Neural cell (in vitro differentiated cells): ENCODE data around the gene ASCC2.

Source experiments
- CTCF ChIP-seq: fragments of 450-650 bp; IDR thresholded peaks from 2 replicates; pipeline ENCODE4 v1.5.1; 2014; ENCODE audit warnings: antibody characterized with exemption, mild to moderate bottlenecking, moderate library complexity; ENCODE audit not compliant: poor library complexity, severe bottlenecking
- EP300 ChIP-seq: fragments of 450-650 bp; conservative IDR thresholded peaks from 2 replicates; pipeline ENCODE4 v1.6.1; 2014; ENCODE audit warnings: antibody characterized with exemption, mild to moderate bottlenecking, moderate library complexity; ENCODE audit not compliant: poor library complexity, severe bottlenecking
- MXI1 ChIP-seq: fragments of 450-650 bp; conservative IDR thresholded peaks from 2 replicates; pipeline ENCODE4 v1.6.1; 2014; ENCODE audit warnings: antibody characterized with exemption, mild to moderate bottlenecking; ENCODE audit not compliant: poor library complexity, severe bottlenecking
- POLR2AphosphoS5 ChIP-seq: IDR thresholded peaks from 2 replicates; pipeline ENCODE4 v1.6.1; 2012
- RAD21 ChIP-seq: fragments of 450-650 bp; conservative IDR thresholded peaks from 2 replicates; pipeline ENCODE4 v1.6.1; 2014; ENCODE audit warnings: antibody characterized with exemption, mild to moderate bottlenecking, moderate library complexity
- REST ChIP-seq: IDR thresholded peaks from 2 replicates; pipeline ENCODE4 v1.6.1; 2012; ENCODE audit warnings: borderline replicate concordance
- SMC3 ChIP-seq: fragments of 450-650 bp; conservative IDR thresholded peaks from 2 replicates; pipeline ENCODE4 v1.6.1; 2014; ENCODE audit warnings: antibody characterized with exemption, mild to moderate bottlenecking, moderate library complexity; ENCODE audit not compliant: poor library complexity
- TAF1 ChIP-seq: IDR thresholded peaks from 2 replicates; pipeline ENCODE4 v1.6.1; 2012; ENCODE audit warnings: low read depth

- no peak for TF ChIP-seq CTCF
- TF ChIP-seq EP300: no peak
- TF ChIP-seq RAD21: no peak
- no peak for TF ChIP-seq REST
- TF ChIP-seq POLR2AphosphoS5: no peak
- TF ChIP-seq SMC3: no peak
- no peak for TF ChIP-seq MXI1
- TF ChIP-seq TAF1: no peak
These were observed 86.4 kb downstream of the ASCC2 start for GRCh38 chr22:29751669-29752068.
